Keratinocyte (primary cell): ENCODE results near the gene DBNDD2. TPM values are rescaled to one million over a fixed set of nuclear protein-coding genes. Genes with fewer than 3 reads are reported as not detected.

Source experiments
- DNase-seq: peaks from one replicate; pipeline ENCODE4 v3.0.0-alpha.2; 2011; ENCODE audit warnings: low read depth, missing footprints, low spot score
- FAIRE-seq: peaks from 2 replicates; lab custom pipeline; 2011; peaks lifted over from hg19 to GRCh38; lab: Jason Lieb, UNC
- H2AFZ ChIP-seq: 2 replicates; pipeline ENCODE4 v1.6.0; 2012; ENCODE audit warnings: low read length, control low read depth, inconsistent platforms; ENCODE audit not compliant: control insufficient read depth
- H3K27ac ChIP-seq: 2 replicates; pipeline ENCODE4 v1.5.1; 2011; ENCODE audit warnings: low read length; ENCODE audit not compliant: control insufficient read depth, insufficient read depth
- H3K27me3 ChIP-seq: 3 replicates; pipeline ENCODE4 v1.6.0; 2011; ENCODE audit warnings: low read length; ENCODE audit not compliant: control insufficient read depth, insufficient read depth; ENCODE audit errors: extremely low read depth
- H3K36me3 ChIP-seq, 2 experiments: 2 replicates in 1 of 2; 3 replicates in 1 of 2; pipeline ENCODE4 v1.5.1; 2011; ENCODE audit warnings: low read length in 2 of 2, mild to moderate bottlenecking in 1 of 2; ENCODE audit not compliant: control insufficient read depth in 2 of 2, insufficient read depth in 2 of 2; ENCODE audit errors: extremely low read depth in 1 of 2
- H3K4me1 ChIP-seq: 3 replicates; pipeline ENCODE4 v1.5.1; 2011; ENCODE audit warnings: low read length; ENCODE audit not compliant: control insufficient read depth, insufficient read depth; ENCODE audit errors: extremely low read depth
- H3K4me2 ChIP-seq: 3 replicates; pipeline ENCODE4 v1.6.0; 2011; ENCODE audit warnings: low read depth, low read length; ENCODE audit not compliant: control insufficient read depth, insufficient read depth; ENCODE audit errors: extremely low read depth
- H3K4me3 ChIP-seq, 3 experiments: fragments of 200-600 bp in 1 of 3; sonication (generic) in 1 of 3; 2 replicates in 2 of 3; 3 replicates in 1 of 3; pipeline ENCODE4 v1.5.1; 2011 to 2016; ENCODE audit warnings: low read length in 3 of 3, mild to moderate bottlenecking in 3 of 3, control low read depth in 2 of 3, inconsistent platforms in 1 of 3, low read depth in 1 of 3, mixed read lengths in 1 of 3, mixed run types in 1 of 3, moderate library complexity in 1 of 3; ENCODE audit not compliant: control insufficient read depth in 2 of 3, insufficient read depth in 2 of 3; ENCODE audit errors: extremely low read depth in 1 of 3
- H3K79me2 ChIP-seq: 2 replicates; pipeline ENCODE4 v1.6.0; 2012; ENCODE audit warnings: low read length; ENCODE audit not compliant: control insufficient read depth, insufficient read depth
- H3K9ac ChIP-seq: 3 replicates; pipeline ENCODE4 v1.6.0; 2011; ENCODE audit warnings: low read length; ENCODE audit not compliant: control insufficient read depth, insufficient read depth; ENCODE audit errors: extremely low read depth
- H3K9me1 ChIP-seq: 3 replicates; pipeline ENCODE4 v1.6.0; 2011; ENCODE audit warnings: low read length; ENCODE audit not compliant: control insufficient read depth, insufficient read depth; ENCODE audit errors: extremely low read depth
- H3K9me3 ChIP-seq: 2 replicates; pipeline ENCODE4 v1.5.1; 2012; ENCODE audit warnings: low read depth, low read length; ENCODE audit not compliant: control insufficient read depth
- H4K20me1 ChIP-seq: 3 replicates; pipeline ENCODE4 v1.6.0; 2011; ENCODE audit warnings: low read length; ENCODE audit not compliant: control insufficient read depth, insufficient read depth; ENCODE audit errors: extremely low read depth
- EZH2 ChIP-seq: IDR thresholded peaks from one replicate; pipeline ENCODE4 v1.6.1; 2012; ENCODE audit warnings: inconsistent platforms, mild to moderate bottlenecking, low read length, moderate library complexity
- dilution Hi-C: fragments of 300-500 bp; cut with MboI; formaldehyde crosslinking; loops from one replicate; pipeline ENCODE4 v1.7.0; 2020; ENCODE audit warnings: low sequenced_read_pairs; ENCODE audit not compliant: extremely low pct_ligation_motif_present
- polyA plus RNA-seq, 5 experiments: library from polyadenylated mRNA; depleted of rRNA in 3 of 5; stranded (reverse) in 3 of 5; stranded (forward) in 1 of 5; unstranded in 1 of 5; fragments of >200 nt; gene quantifications; 1 replicate in 1 of 5; 2 replicates in 3 of 5; 3 replicates in 1 of 5; pipeline versions ENCODE4 v1.2.1 to v1.2.3, GENCODE V29; 2011 to 2012; ENCODE audit warnings: missing spikeins in 2 of 5, low read depth in 1 of 5, low replicate concordance in 1 of 5
- TF ChIP-seq, protein P1 (sequence below), 3 experiments: IDR thresholded peaks in 1 of 3; conservative IDR thresholded peaks in 1 of 3; optimal IDR thresholded peaks in 1 of 3; 2 replicates in 2 of 3; 3 replicates in 1 of 3; pipeline versions ENCODE3 to v1.5.1; 2011; ENCODE audit warnings: low read length in 3 of 3, mild to moderate bottlenecking in 3 of 3, moderate library complexity in 2 of 3, control low read depth in 1 of 3, inconsistent platforms in 1 of 3; ENCODE audit not compliant: insufficient read depth in 2 of 3; ENCODE audit errors: extremely low read depth in 1 of 3

Gene DBNDD2
- polyA plus RNA-seq, 1 donor (not counting 4 experiments of a cell fraction or from before 2014, with no cell fraction given), result 37.4 TPM

GRCh38 chr20:45441746-45442145, 33.7 kb downstream of the DBNDD2 start:
- no peaks in the 10 kb centered on the region for H3K36me3 ChIP-seq
- DNase-seq (no peak), FAIRE-seq (no peak)
- no peak overlapping the region for H3K4me2 ChIP-seq
- TF ChIP-seq EZH2, result no peak
- TF ChIP-seq, protein P1, sequence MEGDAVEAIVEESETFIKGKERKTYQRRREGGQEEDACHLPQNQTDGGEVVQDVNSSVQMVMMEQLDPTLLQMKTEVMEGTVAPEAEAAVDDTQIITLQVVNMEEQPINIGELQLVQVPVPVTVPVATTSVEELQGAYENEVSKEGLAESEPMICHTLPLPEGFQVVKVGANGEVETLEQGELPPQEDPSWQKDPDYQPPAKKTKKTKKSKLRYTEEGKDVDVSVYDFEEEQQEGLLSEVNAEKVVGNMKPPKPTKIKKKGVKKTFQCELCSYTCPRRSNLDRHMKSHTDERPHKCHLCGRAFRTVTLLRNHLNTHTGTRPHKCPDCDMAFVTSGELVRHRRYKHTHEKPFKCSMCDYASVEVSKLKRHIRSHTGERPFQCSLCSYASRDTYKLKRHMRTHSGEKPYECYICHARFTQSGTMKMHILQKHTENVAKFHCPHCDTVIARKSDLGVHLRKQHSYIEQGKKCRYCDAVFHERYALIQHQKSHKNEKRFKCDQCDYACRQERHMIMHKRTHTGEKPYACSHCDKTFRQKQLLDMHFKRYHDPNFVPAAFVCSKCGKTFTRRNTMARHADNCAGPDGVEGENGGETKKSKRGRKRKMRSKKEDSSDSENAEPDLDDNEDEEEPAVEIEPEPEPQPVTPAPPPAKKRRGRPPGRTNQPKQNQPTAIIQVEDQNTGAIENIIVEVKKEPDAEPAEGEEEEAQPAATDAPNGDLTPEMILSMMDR (optimal IDR thresholded peaks at IDR 0.05 in 1 of 3, IDR thresholded peaks at IDR 0.05 in 1 of 3, conservative IDR thresholded peaks at IDR 0.05 in 1 of 3; ENCODE audit: extremely low read depth in 1 of 3, insufficient read depth in 2 of 3, low read length in 3 of 3), result no peak
- no peaks in the 10 kb centered on the region for H3K27me3 ChIP-seq
- H3K9me1 ChIP-seq, result no peaks in the 10 kb centered on the region
- no peak overlapping the region for H2AFZ ChIP-seq
- no peaks in the 10 kb centered on the region for H3K79me2 ChIP-seq
- H3K9ac ChIP-seq, result no peak overlapping the region
- H3K4me3 ChIP-seq, result no peak overlapping the region
- H3K4me1 ChIP-seq, result no peaks in the 10 kb centered on the region
- H3K9me3 ChIP-seq, result no peaks in the 10 kb centered on the region
- no peak overlapping the region for H3K27ac ChIP-seq
- no peaks in the 10 kb centered on the region for H4K20me1 ChIP-seq
- dilution Hi-C loops, result no loop called here

DNA sequence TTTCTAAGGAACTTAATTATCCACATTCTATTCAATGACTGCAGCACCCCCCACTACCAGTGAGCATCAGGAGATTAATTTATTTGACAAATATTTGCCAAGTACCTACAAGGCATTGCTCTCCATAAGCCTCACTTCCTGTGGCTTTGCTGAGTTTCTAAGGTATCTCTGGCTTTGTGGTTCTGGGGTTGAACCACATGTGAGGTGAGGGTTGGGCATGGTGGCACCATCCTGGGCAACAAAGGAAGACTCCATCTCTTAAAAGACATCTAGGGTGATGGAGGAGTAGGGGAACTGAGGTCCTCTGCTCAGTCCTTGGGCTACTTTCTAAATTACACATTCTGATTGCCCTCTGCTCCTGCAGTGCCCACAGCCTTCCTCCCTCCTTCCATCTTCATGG, 36.0 kb downstream of the DBNDD2 start:
- H3K4me3 ChIP-seq, result no peak overlapping the region
- H4K20me1 ChIP-seq, result no peaks in the 10 kb centered on the region
- H3K9ac ChIP-seq, result no peak overlapping the region
- no peaks in the 10 kb centered on the region for H3K79me2 ChIP-seq
- no peaks in the 10 kb centered on the region for H3K4me1 ChIP-seq
- H2AFZ ChIP-seq, result no peak overlapping the region
- H3K4me2 ChIP-seq, result no peak overlapping the region
- TF ChIP-seq EZH2, result no peak
- TF ChIP-seq, protein P1 (optimal IDR thresholded peaks at IDR 0.05 in 1 of 3, IDR thresholded peaks at IDR 0.05 in 1 of 3, conservative IDR thresholded peaks at IDR 0.05 in 1 of 3; ENCODE audit: extremely low read depth in 1 of 3, insufficient read depth in 2 of 3, low read length in 3 of 3), result no peak
- dilution Hi-C loops, result no loop called here
- no peaks in the 10 kb centered on the region for H3K9me1 ChIP-seq
- peaks cover 5% of the 10 kb centered on the region for H3K27me3 ChIP-seq
- no peaks in the 10 kb centered on the region for H3K9me3 ChIP-seq
- H3K27ac ChIP-seq, result no peak overlapping the region
- DNase-seq (no peak), FAIRE-seq (no peak)
- H3K36me3 ChIP-seq, result no peaks in the 10 kb centered on the region
